ENCODE results near the gene SRBD1. TPM values are rescaled to one million over a fixed set of nuclear protein-coding genes. Genes with fewer than 3 reads are reported as not detected.
"Not testable (repeated sequence)": the region's sequence is repeated elsewhere in the genome, so short reads cannot be mapped to it uniquely, and the experiment has no call there.

SRBD1 gene
- total RNA-seq, 1 experiment from 2014 or later: 20.6 TPM

DNA sequence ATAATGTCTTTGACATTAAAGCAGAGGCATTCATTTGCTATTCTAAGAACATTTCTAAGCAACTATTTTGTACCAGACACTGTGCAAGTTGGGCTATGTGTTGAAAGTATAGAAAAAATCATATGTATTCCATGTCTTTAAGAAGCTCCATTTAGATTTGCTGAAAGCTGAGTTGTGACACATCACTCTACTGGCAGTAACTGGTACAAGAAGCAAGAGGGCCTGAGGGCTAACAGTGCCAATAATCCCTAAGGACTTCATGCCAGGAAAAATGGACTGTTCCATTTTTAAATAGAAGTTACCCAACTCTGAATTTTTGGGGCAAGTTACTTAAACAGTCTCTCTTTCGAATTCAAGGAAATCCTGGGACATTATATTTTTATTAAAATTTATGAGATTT lies 178.7 kb downstream of the SRBD1 start:
- no peak for ATAC-seq
- intact Hi-C loops (cut with micrococcal nuclease): no loop called here
- H3K4me2 ChIP-seq (ENCODE audit: low read length): no peak overlapping the region

DNA sequence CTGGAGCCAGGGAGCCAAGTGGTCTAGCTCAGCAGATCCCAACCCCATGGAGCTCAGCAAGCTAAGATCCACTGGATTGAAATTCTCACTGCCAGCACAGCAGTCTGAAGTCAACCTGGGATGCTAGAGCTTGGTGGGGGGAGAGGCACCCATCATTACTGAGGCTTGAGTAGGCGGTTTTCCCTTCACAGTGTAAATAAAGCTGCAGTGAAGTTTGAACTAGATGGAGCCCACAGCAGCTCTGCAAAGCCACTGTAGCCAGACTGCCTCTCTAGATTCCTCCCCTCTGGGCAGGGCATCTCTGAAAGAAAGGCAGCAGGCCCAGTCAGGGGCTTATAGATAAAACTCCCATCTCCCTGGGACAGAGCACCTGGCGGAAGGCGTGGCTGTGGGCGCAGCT lies 185.0 kb downstream of the SRBD1 start:
- H3K9me2 ChIP-seq (ENCODE audit: insufficient read depth); H3K9me3 ChIP-seq (ENCODE audit: control insufficient read depth in 1 of 2, insufficient read depth in 1 of 2, low read depth in 1 of 2, low read length in 2 of 2); H3K4me2 ChIP-seq (ENCODE audit: low read length); H3K79me2 ChIP-seq (ENCODE audit: insufficient read depth, low read length); H3K36me3 ChIP-seq (ENCODE audit: control insufficient read depth in 1 of 2, insufficient read depth in 2 of 2, low read length in 2 of 2); BruUV-seq (replicated peaks); CTCF ChIA-PET; intact Hi-C loops (cut with micrococcal nuclease); ATAC-seq; H3K27me3 ChIP-seq (ENCODE audit: insufficient read depth, low read length); H4K20me1 ChIP-seq (ENCODE audit: insufficient read depth); H2AFZ ChIP-seq (ENCODE audit: low read depth, low read length, poor library complexity, severe bottlenecking); RAD21 ChIA-PET (ENCODE audit: low non-redundant PET in 1 of 2, low total read pairs in 2 of 2, uncharacterized antibody in 2 of 2, unreplicated experiment in 2 of 2); POLR2A ChIA-PET; DNase-seq (ENCODE audit: low read depth, low spot score); H3K4me1 ChIP-seq (ENCODE audit: control insufficient read depth in 1 of 2, insufficient read depth in 2 of 2, low read length in 2 of 2); H3K27ac ChIP-seq (ENCODE audit: low read depth, low read length); H3K4me3 ChIP-seq (replicated peaks in 1 of 2; ENCODE audit: low read depth in 1 of 2, low read length in 2 of 2); H3K9ac ChIP-seq (ENCODE audit: low read length): not testable (repeated sequence)

More for the DNA sequence above, 178.7 kb downstream of the SRBD1 start:
- H3K27ac ChIP-seq (ENCODE audit: low read depth, low read length): no peak overlapping the region
- no peak overlapping the region for H3K4me3 ChIP-seq (replicated peaks in 1 of 2; ENCODE audit: low read depth in 1 of 2, low read length in 2 of 2)
- no TSS peak for BruUV-seq (replicated peaks)
- DNase-seq (ENCODE audit: low read depth, low spot score): no peak
- H3K4me1 ChIP-seq (ENCODE audit: control insufficient read depth in 1 of 2, insufficient read depth in 2 of 2, low read length in 2 of 2): no peaks in the 10 kb centered on the region
- no peak overlapping the region for H2AFZ ChIP-seq (ENCODE audit: low read depth, low read length, poor library complexity, severe bottlenecking)
- H3K9me2 ChIP-seq (ENCODE audit: insufficient read depth): no peaks in the 10 kb centered on the region
- POLR2A ChIA-PET: no interaction called here
- RAD21 ChIA-PET (ENCODE audit: low non-redundant PET in 1 of 2, low total read pairs in 2 of 2, uncharacterized antibody in 2 of 2, unreplicated experiment in 2 of 2): no interaction called here
- H3K36me3 ChIP-seq (ENCODE audit: control insufficient read depth in 1 of 2, insufficient read depth in 2 of 2, low read length in 2 of 2): no peaks in the 10 kb centered on the region
- no peaks in the 10 kb centered on the region for H3K9me3 ChIP-seq (ENCODE audit: control insufficient read depth in 1 of 2, insufficient read depth in 1 of 2, low read depth in 1 of 2, low read length in 2 of 2)
- CTCF ChIA-PET: no interaction called here
- H3K27me3 ChIP-seq (ENCODE audit: insufficient read depth, low read length): no peaks in the 10 kb centered on the region
- H4K20me1 ChIP-seq (ENCODE audit: insufficient read depth): no peaks in the 10 kb centered on the region
- no peaks in the 10 kb centered on the region for H3K79me2 ChIP-seq (ENCODE audit: insufficient read depth, low read length)
- no peak for TF ChIP-seq ELF1 (IDR thresholded peaks at IDR 0.05; ENCODE audit: borderline replicate concordance, low read depth)
- no peak for TF ChIP-seq SRF (IDR thresholded peaks at IDR 0.05; ENCODE audit: low read depth)
- no peak for TF ChIP-seq EZH2phosphoT487 (IDR thresholded peaks at IDR 0.05; ENCODE audit: borderline replicate concordance)
- TF ChIP-seq, protein P1, sequence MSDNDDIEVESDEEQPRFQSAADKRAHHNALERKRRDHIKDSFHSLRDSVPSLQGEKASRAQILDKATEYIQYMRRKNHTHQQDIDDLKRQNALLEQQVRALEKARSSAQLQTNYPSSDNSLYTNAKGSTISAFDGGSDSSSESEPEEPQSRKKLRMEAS (IDR thresholded peaks at IDR 0.05): no peak
- TF ChIP-seq, protein P2, sequence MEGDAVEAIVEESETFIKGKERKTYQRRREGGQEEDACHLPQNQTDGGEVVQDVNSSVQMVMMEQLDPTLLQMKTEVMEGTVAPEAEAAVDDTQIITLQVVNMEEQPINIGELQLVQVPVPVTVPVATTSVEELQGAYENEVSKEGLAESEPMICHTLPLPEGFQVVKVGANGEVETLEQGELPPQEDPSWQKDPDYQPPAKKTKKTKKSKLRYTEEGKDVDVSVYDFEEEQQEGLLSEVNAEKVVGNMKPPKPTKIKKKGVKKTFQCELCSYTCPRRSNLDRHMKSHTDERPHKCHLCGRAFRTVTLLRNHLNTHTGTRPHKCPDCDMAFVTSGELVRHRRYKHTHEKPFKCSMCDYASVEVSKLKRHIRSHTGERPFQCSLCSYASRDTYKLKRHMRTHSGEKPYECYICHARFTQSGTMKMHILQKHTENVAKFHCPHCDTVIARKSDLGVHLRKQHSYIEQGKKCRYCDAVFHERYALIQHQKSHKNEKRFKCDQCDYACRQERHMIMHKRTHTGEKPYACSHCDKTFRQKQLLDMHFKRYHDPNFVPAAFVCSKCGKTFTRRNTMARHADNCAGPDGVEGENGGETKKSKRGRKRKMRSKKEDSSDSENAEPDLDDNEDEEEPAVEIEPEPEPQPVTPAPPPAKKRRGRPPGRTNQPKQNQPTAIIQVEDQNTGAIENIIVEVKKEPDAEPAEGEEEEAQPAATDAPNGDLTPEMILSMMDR (IDR thresholded peaks at IDR 0.05 in 2 of 3, conservative IDR thresholded peaks at IDR 0.05 in 1 of 3; ENCODE audit: borderline replicate concordance in 1 of 3, insufficient read depth in 1 of 3, low read depth in 2 of 3, low read length in 2 of 3): no peak
- TF ChIP-seq CBX3 (IDR thresholded peaks at IDR 0.05; ENCODE audit: low read depth): no peak
- TF ChIP-seq, protein P3, sequence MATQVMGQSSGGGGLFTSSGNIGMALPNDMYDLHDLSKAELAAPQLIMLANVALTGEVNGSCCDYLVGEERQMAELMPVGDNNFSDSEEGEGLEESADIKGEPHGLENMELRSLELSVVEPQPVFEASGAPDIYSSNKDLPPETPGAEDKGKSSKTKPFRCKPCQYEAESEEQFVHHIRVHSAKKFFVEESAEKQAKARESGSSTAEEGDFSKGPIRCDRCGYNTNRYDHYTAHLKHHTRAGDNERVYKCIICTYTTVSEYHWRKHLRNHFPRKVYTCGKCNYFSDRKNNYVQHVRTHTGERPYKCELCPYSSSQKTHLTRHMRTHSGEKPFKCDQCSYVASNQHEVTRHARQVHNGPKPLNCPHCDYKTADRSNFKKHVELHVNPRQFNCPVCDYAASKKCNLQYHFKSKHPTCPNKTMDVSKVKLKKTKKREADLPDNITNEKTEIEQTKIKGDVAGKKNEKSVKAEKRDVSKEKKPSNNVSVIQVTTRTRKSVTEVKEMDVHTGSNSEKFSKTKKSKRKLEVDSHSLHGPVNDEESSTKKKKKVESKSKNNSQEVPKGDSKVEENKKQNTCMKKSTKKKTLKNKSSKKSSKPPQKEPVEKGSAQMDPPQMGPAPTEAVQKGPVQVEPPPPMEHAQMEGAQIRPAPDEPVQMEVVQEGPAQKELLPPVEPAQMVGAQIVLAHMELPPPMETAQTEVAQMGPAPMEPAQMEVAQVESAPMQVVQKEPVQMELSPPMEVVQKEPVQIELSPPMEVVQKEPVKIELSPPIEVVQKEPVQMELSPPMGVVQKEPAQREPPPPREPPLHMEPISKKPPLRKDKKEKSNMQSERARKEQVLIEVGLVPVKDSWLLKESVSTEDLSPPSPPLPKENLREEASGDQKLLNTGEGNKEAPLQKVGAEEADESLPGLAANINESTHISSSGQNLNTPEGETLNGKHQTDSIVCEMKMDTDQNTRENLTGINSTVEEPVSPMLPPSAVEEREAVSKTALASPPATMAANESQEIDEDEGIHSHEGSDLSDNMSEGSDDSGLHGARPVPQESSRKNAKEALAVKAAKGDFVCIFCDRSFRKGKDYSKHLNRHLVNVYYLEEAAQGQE (IDR thresholded peaks at IDR 0.05; ENCODE audit: low read depth): no peak
- no peak for TF ChIP-seq CEBPB (IDR thresholded peaks at IDR 0.05; ENCODE audit: low read depth)
- TF ChIP-seq, protein P4, sequence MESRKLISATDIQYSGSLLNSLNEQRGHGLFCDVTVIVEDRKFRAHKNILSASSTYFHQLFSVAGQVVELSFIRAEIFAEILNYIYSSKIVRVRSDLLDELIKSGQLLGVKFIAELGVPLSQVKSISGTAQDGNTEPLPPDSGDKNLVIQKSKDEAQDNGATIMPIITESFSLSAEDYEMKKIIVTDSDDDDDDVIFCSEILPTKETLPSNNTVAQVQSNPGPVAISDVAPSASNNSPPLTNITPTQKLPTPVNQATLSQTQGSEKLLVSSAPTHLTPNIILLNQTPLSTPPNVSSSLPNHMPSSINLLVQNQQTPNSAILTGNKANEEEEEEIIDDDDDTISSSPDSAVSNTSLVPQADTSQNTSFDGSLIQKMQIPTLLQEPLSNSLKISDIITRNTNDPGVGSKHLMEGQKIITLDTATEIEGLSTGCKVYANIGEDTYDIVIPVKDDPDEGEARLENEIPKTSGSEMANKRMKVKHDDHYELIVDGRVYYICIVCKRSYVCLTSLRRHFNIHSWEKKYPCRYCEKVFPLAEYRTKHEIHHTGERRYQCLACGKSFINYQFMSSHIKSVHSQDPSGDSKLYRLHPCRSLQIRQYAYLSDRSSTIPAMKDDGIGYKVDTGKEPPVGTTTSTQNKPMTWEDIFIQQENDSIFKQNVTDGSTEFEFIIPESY (IDR thresholded peaks at IDR 0.05; ENCODE audit: extremely low read depth, insufficient replicate concordance, low read length): no peak
- no peak for TF ChIP-seq EZH2 (IDR thresholded peaks at IDR 0.05)
- no peak for TF ChIP-seq SIN3A (IDR thresholded peaks at IDR 0.05; ENCODE audit: low read depth)
- no peak for TF ChIP-seq EGR1 (IDR thresholded peaks at IDR 0.05; ENCODE audit: low read depth)
- no peak overlapping the region for H3K9ac ChIP-seq (ENCODE audit: low read length)

Measured in HCT116 (cell line).